ENCODE data around the gene ANKHD1.

Gene ANKHD1

DNA sequence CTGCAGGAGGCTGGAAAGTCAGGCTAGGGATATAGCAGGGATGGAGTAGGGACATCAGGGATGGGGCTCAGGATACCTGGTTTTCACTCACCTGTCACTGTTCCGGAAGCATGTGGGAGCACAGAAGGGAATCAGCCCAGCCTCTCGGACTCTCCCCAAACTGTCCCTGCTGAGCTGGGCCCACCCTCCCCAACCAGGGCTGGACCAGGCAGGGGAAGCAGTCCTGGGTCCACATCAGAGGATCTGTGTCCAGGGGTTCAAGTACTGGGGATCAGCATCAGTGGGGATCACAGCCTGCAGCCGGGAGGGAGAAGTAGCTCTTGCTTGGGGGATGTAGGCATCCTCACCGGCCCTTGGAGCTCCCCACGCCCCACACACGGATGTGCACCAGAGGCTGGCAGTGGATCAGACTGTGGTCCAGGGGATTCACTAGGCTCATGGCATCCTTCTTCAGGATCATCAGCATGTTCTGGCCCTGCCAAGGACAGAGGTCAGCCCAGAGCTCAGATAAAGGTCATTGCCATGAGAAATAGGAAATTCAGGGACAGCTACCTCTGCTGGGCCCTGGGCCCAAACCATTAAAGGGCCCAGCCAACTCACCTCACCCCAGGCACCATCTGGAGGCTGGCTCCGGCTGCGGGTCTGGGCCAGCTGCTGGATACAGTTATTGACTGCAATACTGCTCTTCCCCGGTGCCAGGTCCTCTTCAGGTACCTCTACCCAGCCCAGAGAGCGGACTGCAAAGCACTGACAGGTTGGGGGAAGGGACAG is 160.3 kb downstream of the ANKHD1 start:
- no peaks in the 10 kb centered on the region for H3K9me3 ChIP-seq (ENCODE audit: control insufficient read depth, low read depth, low read length)
- no peak overlapping the region for H3K9ac ChIP-seq (ENCODE audit: low read length)
- H3K36me3 ChIP-seq (ENCODE audit: control insufficient read depth, low read depth, low read length): peaks cover 7% of the 10 kb centered on the region
- no peaks in the 10 kb centered on the region for H3K27me3 ChIP-seq (ENCODE audit: control insufficient read depth, insufficient read depth, low read length)
- peaks cover 10% of the 10 kb centered on the region for H3K4me1 ChIP-seq (ENCODE audit: control insufficient read depth, low read depth, low read length)
- no peak overlapping the region for H3K4me3 ChIP-seq (ENCODE audit: low read length)
- H3K27ac ChIP-seq (ENCODE audit: low read length): no peak overlapping the region

GRCh38 chr5:140563596-140563995 is 162.0 kb downstream of the ANKHD1 start:
- Histone ChIP-seq H3K9ac (ENCODE audit: low read length) (peak overlapping the region; percentile 83), H3K4me1 (ENCODE audit: control insufficient read depth, low read depth, low read length) (peaks cover 5% of the 10 kb centered on the region), H3K9me3 (ENCODE audit: control insufficient read depth, low read depth, low read length) (no peaks in the 10 kb centered on the region), H3K27me3 (ENCODE audit: control insufficient read depth, insufficient read depth, low read length) (no peaks in the 10 kb centered on the region), H3K27ac (ENCODE audit: low read length) (no peak overlapping the region), H3K36me3 (ENCODE audit: control insufficient read depth, low read depth, low read length) (peaks cover 18% of the 10 kb centered on the region), H3K4me3 (ENCODE audit: low read length) (peak overlapping the region; percentile 90)

- no peaks in the 10 kb centered on the region for H3K9me3 ChIP-seq (ENCODE audit: control insufficient read depth, low read depth, low read length)
- H3K9ac ChIP-seq (ENCODE audit: low read length): peak within 1 kb of the TSS; percentile 83
- no peaks in the 10 kb centered on the region for H3K27me3 ChIP-seq (ENCODE audit: control insufficient read depth, insufficient read depth, low read length)
- peak within 1 kb of the TSS; percentile 55 for H3K27ac ChIP-seq (ENCODE audit: low read length)
- H3K4me3 ChIP-seq (ENCODE audit: low read length): peak within 1 kb of the TSS; percentile 90
- H3K4me1 ChIP-seq (ENCODE audit: control insufficient read depth, low read depth, low read length): peaks cover 5% of the 10 kb centered on the region
- peaks cover 18% of the 10 kb centered on the region for H3K36me3 ChIP-seq (ENCODE audit: control insufficient read depth, low read depth, low read length)
Observed at GRCh38 chr5:140564196-140565023, 162.8 kb downstream of the ANKHD1 start, which contains the start of the genes APBB3 and SLC35A4. TSS of gene APBB3 (minus strand) at chr5:140564598. CDS start at chr5:140564245, 353 bp downstream. TSS of gene SLC35A4 (plus strand) at chr5:140564828. CDS start at chr5:140567170, 2,342 bp downstream.

DNA sequence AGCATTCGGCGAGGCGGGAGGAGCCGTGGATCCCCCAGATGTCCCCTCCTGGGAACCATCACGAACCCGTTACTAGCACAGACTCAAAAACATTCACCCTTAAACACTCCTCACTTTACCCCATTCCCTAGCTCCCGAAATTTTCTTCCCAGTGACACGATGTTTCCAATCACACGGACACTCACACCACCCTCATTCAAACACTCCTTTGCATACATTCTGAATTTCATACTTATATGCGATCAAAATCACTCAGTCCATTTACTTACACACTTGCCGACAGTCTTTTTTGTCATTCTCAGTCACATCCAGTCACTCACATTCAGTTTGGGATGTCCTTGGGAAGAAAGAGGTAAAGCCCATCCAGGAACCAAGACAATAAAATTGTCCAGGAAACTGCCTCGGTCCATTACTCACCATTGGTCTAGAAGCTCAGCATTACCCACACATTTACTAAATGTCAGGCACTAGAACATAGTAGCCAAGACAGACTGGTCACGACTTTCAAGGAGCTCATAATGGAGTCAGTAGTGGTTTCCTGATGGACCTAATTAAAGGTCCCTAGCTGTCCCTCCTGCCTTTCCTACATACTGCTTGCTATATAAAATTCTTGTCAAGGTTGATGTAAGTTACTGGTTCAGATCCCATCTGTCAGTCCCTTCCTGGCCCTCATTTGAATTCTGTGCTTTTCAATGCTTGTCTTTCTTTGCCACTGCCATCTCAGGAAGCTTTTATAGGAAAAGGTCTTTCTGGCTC is 163.6 kb downstream of the ANKHD1 start:
- Histone ChIP-seq H3K27ac (ENCODE audit: low read length) (peak overlapping the region; percentile 55), H3K4me3 (ENCODE audit: low read length) (peak overlapping the region; percentile 90), H3K27me3 (ENCODE audit: control insufficient read depth, insufficient read depth, low read length) (no peaks in the 10 kb centered on the region), H3K9ac (ENCODE audit: low read length) (peak overlapping the region; percentile 83), H3K36me3 (ENCODE audit: control insufficient read depth, low read depth, low read length) (peaks cover 18% of the 10 kb centered on the region), H3K4me1 (ENCODE audit: control insufficient read depth, low read depth, low read length) (peaks cover 5% of the 10 kb centered on the region), H3K9me3 (ENCODE audit: control insufficient read depth, low read depth, low read length) (no peaks in the 10 kb centered on the region)

DNA sequence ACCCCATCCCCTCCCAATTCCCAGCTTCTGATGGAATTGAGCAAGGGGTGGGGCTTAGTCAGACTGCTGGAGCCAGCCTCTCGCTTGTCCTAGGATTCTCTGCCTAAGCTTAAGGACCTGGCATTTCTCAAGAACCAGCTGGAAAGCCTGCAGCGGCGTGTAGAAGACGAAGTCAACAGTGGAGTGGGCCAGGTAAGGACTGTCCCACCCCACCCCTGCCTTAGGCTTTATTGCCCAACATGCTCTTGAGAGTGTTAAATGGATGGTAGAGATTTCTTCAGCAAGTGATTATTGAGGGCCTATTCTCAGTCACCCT is 164.1 kb downstream of the ANKHD1 start:
- peaks cover 18% of the 10 kb centered on the region for H3K36me3 ChIP-seq (ENCODE audit: control insufficient read depth, low read depth, low read length)
- peak overlapping the region; percentile 83 for H3K9ac ChIP-seq (ENCODE audit: low read length)
- H3K27ac ChIP-seq (ENCODE audit: low read length): no peak overlapping the region
- H3K27me3 ChIP-seq (ENCODE audit: control insufficient read depth, insufficient read depth, low read length): no peaks in the 10 kb centered on the region
- H3K9me3 ChIP-seq (ENCODE audit: control insufficient read depth, low read depth, low read length): no peaks in the 10 kb centered on the region
- peaks cover 5% of the 10 kb centered on the region for H3K4me1 ChIP-seq (ENCODE audit: control insufficient read depth, low read depth, low read length)
- peak overlapping the region; percentile 90 for H3K4me3 ChIP-seq (ENCODE audit: low read length)

DNA sequence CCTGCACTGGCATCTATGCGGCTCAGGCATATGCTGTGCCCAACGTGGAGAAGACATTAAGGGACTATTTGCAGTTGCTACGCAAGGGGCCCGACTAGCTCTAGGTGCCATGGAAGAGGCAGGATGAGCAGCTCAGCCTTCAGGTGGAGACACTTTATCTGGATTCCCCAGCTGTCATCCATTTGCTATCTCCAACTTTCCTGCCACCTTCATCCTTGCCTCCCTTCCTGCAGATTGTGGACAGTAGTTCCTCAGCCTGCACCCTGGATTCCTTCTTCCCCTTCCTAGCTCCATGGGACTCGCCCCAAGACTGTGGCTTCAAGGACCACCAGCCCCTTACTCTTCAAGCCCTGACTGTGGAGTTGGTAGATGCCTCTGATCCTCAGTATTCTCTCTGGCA is 165.0 kb downstream of the ANKHD1 start:
- Histone ChIP-seq H3K4me3 (ENCODE audit: low read length) (no peak overlapping the region), H3K27me3 (ENCODE audit: control insufficient read depth, insufficient read depth, low read length) (no peaks in the 10 kb centered on the region), H3K4me1 (ENCODE audit: control insufficient read depth, low read depth, low read length) (peaks cover 5% of the 10 kb centered on the region), H3K27ac (ENCODE audit: low read length) (no peak overlapping the region), H3K9ac (ENCODE audit: low read length) (no peak overlapping the region), H3K36me3 (ENCODE audit: control insufficient read depth, low read depth, low read length) (peaks cover 18% of the 10 kb centered on the region), H3K9me3 (ENCODE audit: control insufficient read depth, low read depth, low read length) (no peaks in the 10 kb centered on the region)

GRCh38 chr5:140567136-140567818 is 165.6 kb downstream of the ANKHD1 start:
- H3K9ac ChIP-seq (ENCODE audit: low read length): no peak overlapping the region
- H3K9me3 ChIP-seq (ENCODE audit: control insufficient read depth, low read depth, low read length): no peaks in the 10 kb centered on the region
- H3K27ac ChIP-seq (ENCODE audit: low read length): no peak overlapping the region
- peaks cover 18% of the 10 kb centered on the region for H3K36me3 ChIP-seq (ENCODE audit: control insufficient read depth, low read depth, low read length)
- H3K4me3 ChIP-seq (ENCODE audit: low read length): no peak overlapping the region
- H3K4me1 ChIP-seq (ENCODE audit: control insufficient read depth, low read depth, low read length): peaks cover 5% of the 10 kb centered on the region
- no peaks in the 10 kb centered on the region for H3K27me3 ChIP-seq (ENCODE audit: control insufficient read depth, insufficient read depth, low read length)

- H3K27ac ChIP-seq (ENCODE audit: low read length): no peak overlapping the region
- peaks cover 5% of the 10 kb centered on the region for H3K4me1 ChIP-seq (ENCODE audit: control insufficient read depth, low read depth, low read length)
- peaks cover 18% of the 10 kb centered on the region for H3K36me3 ChIP-seq (ENCODE audit: control insufficient read depth, low read depth, low read length)
- no peak overlapping the region for H3K4me3 ChIP-seq (ENCODE audit: low read length)
- H3K27me3 ChIP-seq (ENCODE audit: control insufficient read depth, insufficient read depth, low read length): no peaks in the 10 kb centered on the region
- H3K9ac ChIP-seq (ENCODE audit: low read length): no peak overlapping the region
- H3K9me3 ChIP-seq (ENCODE audit: control insufficient read depth, low read depth, low read length): no peaks in the 10 kb centered on the region
Observed at GRCh38 chr5:140567871-140568270, 166.2 kb downstream of the ANKHD1 start.

- Histone ChIP-seq H3K9me3 (ENCODE audit: control insufficient read depth, low read depth, low read length) (no peaks in the 10 kb centered on the region), H3K4me1 (ENCODE audit: control insufficient read depth, low read depth, low read length) (peaks cover 4% of the 10 kb centered on the region), H3K4me3 (ENCODE audit: low read length) (no peak overlapping the region), H3K36me3 (ENCODE audit: control insufficient read depth, low read depth, low read length) (peaks cover 18% of the 10 kb centered on the region), H3K27me3 (ENCODE audit: control insufficient read depth, insufficient read depth, low read length) (no peaks in the 10 kb centered on the region), H3K9ac (ENCODE audit: low read length) (no peak overlapping the region), H3K27ac (ENCODE audit: low read length) (no peak overlapping the region)
Observed at GRCh38 chr5:140568443-140569063, 166.9 kb downstream of the ANKHD1 start.

- H3K4me1 ChIP-seq (ENCODE audit: control insufficient read depth, low read depth, low read length): no peaks in the 10 kb centered on the region
- no peaks in the 10 kb centered on the region for H3K9me3 ChIP-seq (ENCODE audit: control insufficient read depth, low read depth, low read length)
- no peak overlapping the region for H3K9ac ChIP-seq (ENCODE audit: low read length)
- H3K27me3 ChIP-seq (ENCODE audit: control insufficient read depth, insufficient read depth, low read length): no peaks in the 10 kb centered on the region
- no peak overlapping the region for H3K4me3 ChIP-seq (ENCODE audit: low read length)
- no peak overlapping the region for H3K27ac ChIP-seq (ENCODE audit: low read length)
- peaks cover 18% of the 10 kb centered on the region for H3K36me3 ChIP-seq (ENCODE audit: control insufficient read depth, low read depth, low read length)
Observed at GRCh38 chr5:140569197-140569596, 167.6 kb downstream of the ANKHD1 start.

Data from iPS-18a (cell line).